HCT116 (cell line): ENCODE data around the gene NTNG1.

Source experiments
- CTCF ChIP-seq, 3 experiments: fragments of 200-600 bp in 1 of 3; sonication (generic) in 1 of 3; IDR thresholded peaks in 2 of 3; conservative IDR thresholded peaks in 1 of 3; 2 replicates each; pipeline ENCODE4 v1.5.1; 2012 to 2017; ENCODE audit warnings: low read depth in 2 of 3, low read length in 2 of 3, antibody characterized with exemption in 1 of 3, borderline replicate concordance in 1 of 3, control low read depth in 1 of 3, mild to moderate bottlenecking in 1 of 3, mixed read lengths in 1 of 3, mixed run types in 1 of 3, moderate library complexity in 1 of 3; ENCODE audit not compliant: insufficient read depth in 1 of 3
- ELF1 ChIP-seq: IDR thresholded peaks from 2 replicates; pipeline ENCODE4 v1.6.1; 2012; ENCODE audit warnings: low read depth, borderline replicate concordance
- EZH2 ChIP-seq: fragments of 200-600 bp; sonication (generic); IDR thresholded peaks from 2 replicates; pipeline ENCODE4 v1.6.1; 2017; ENCODE audit warnings: antibody characterized with exemption, mixed run types
- JUND ChIP-seq: IDR thresholded peaks from 2 replicates; pipeline ENCODE4 v1.6.1; 2012
- REST ChIP-seq: IDR thresholded peaks from 2 replicates; pipeline ENCODE4 v1.6.1; 2012; ENCODE audit warnings: low read depth
- SIN3A ChIP-seq: IDR thresholded peaks from 2 replicates; pipeline ENCODE4 v1.6.1; 2012; ENCODE audit warnings: low read depth
- SP1 ChIP-seq: IDR thresholded peaks from 2 replicates; pipeline ENCODE4 v1.6.1; 2012; ENCODE audit warnings: low read depth
- ZNF274 ChIP-seq: fragments of 200-500 bp; sonication (Bioruptor generic); IDR thresholded peaks from 2 replicates; pipeline ENCODE4 v1.6.1; 2014; ENCODE audit warnings: mild to moderate bottlenecking, low read depth, low read length, inconsistent platforms

- TF ChIP-seq CTCF (IDR thresholded peaks at IDR 0.05 in 2 of 3, conservative IDR thresholded peaks at IDR 0.05 in 1 of 3; ENCODE audit: borderline replicate concordance in 1 of 3, insufficient read depth in 1 of 3, low read depth in 2 of 3, low read length in 2 of 3) (no peak), REST (no peak), SP1 (no peak), SIN3A (no peak), EZH2 (no peak), JUND (no peak), ZNF274 (no peak), ELF1 (no peak)
Measured at GRCh38 chr1:107413951-107414350, 273.1 kb downstream of the NTNG1 start.
